Loucy (cell line): Measurements from ENCODE around the gene KCNC2.

Source experiments
- H2AFZ ChIP-seq: fragments of 200-600 bp; sonication (generic); 2 replicates; pipeline ENCODE4 v1.6.0; 2016; ENCODE audit warnings: antibody characterized with exemption, mild to moderate bottlenecking, low read length, moderate library complexity
- H3F3A ChIP-seq: fragments of 200-600 bp; 2 replicates; pipeline ENCODE4 v1.6.0; 2016; ENCODE audit warnings: antibody characterized with exemption, low read depth, mild to moderate bottlenecking
- H3K27me3 ChIP-seq: fragments of 200-600 bp; sonication (generic); 2 replicates; pipeline ENCODE4 v1.6.1; 2014; ENCODE audit warnings: low read length, mild to moderate bottlenecking; ENCODE audit not compliant: insufficient read depth, poor library complexity, severe bottlenecking
- H3K36me3 ChIP-seq: fragments of 200-600 bp; sonication (generic); 2 replicates; pipeline ENCODE4 v1.6.1; 2016; ENCODE audit warnings: low read length; ENCODE audit not compliant: insufficient read depth
- H3K4me1 ChIP-seq: fragments of 200-600 bp; sonication (generic); 2 replicates; pipeline ENCODE4 v1.5.1; 2014; ENCODE audit warnings: low read length, mild to moderate bottlenecking; ENCODE audit not compliant: insufficient read depth, poor library complexity, severe bottlenecking
- H3K4me2 ChIP-seq: fragments of 200-600 bp; sonication (generic); 2 replicates; pipeline ENCODE4 v1.6.0; 2014; ENCODE audit warnings: antibody characterized with exemption, low read length, low read depth, mild to moderate bottlenecking; ENCODE audit not compliant: poor library complexity, severe bottlenecking
- H3K4me3 ChIP-seq: fragments of 200-600 bp; sonication (generic); 2 replicates; pipeline ENCODE4 v1.5.1; 2014; ENCODE audit warnings: low read length, mild to moderate bottlenecking, mixed read lengths; ENCODE audit not compliant: poor library complexity, severe bottlenecking
- H3K79me2 ChIP-seq: fragments of 200-600 bp; sonication (generic); 2 replicates; pipeline ENCODE4 v1.6.1; 2014; ENCODE audit warnings: low read length; ENCODE audit not compliant: insufficient read depth
- H3K9ac ChIP-seq: fragments of 200-600 bp; sonication (generic); 2 replicates; pipeline ENCODE4 v1.6.0; 2014; ENCODE audit warnings: mild to moderate bottlenecking, low read depth, low read length, moderate library complexity; ENCODE audit not compliant: poor library complexity, severe bottlenecking
- H3K9me2 ChIP-seq: fragments of 200-600 bp; sonication (generic); replicated peaks from 2 replicates; pipeline ENCODE4 v1.6.1; 2016; ENCODE audit warnings: low read depth, low read length, mixed read lengths
- H3K9me3 ChIP-seq: fragments of 200-600 bp; sonication (generic); 2 replicates; pipeline ENCODE4 v1.6.1; 2014; ENCODE audit warnings: mild to moderate bottlenecking, antibody characterized with exemption, low read length, low read depth; ENCODE audit not compliant: insufficient read depth
- H4K20me1 ChIP-seq: fragments of 200-600 bp; sonication (generic); 2 replicates; pipeline ENCODE4 v1.6.0; 2014; ENCODE audit warnings: antibody characterized with exemption, low read length, mild to moderate bottlenecking; ENCODE audit not compliant: insufficient read depth, poor library complexity, severe bottlenecking
- CTCF ChIP-seq: fragments of 200-600 bp; sonication (generic); conservative IDR thresholded peaks from 2 replicates; pipeline ENCODE4 v1.5.1; 2014; ENCODE audit warnings: mild to moderate bottlenecking, antibody characterized with exemption, low read length
- EZH2phosphoT487 ChIP-seq: fragments of 200-600 bp; IDR thresholded peaks from 2 replicates; pipeline ENCODE4 v1.6.1; 2018; ENCODE audit warnings: antibody characterized with exemption, mild to moderate bottlenecking, moderate library complexity, borderline replicate concordance

The KCNC2 gene

GRCh38 chr12:75177997-75178396, 31.6 kb downstream of the KCNC2 start:
- no peaks in the 10 kb centered on the region for H4K20me1 ChIP-seq
- H2AFZ ChIP-seq = no peak overlapping the region
- no peaks in the 10 kb centered on the region for H3K4me1 ChIP-seq
- no peaks in the 10 kb centered on the region for H3K27me3 ChIP-seq
- no peak overlapping the region for H3K9ac ChIP-seq
- no peaks in the 10 kb centered on the region for H3K36me3 ChIP-seq
- H3K4me2 ChIP-seq = no peak overlapping the region
- no peaks in the 10 kb centered on the region for H3K79me2 ChIP-seq
- H3K4me3 ChIP-seq = no peak overlapping the region
- H3K9me2 ChIP-seq = no peaks in the 10 kb centered on the region
- no peaks in the 10 kb centered on the region for H3K9me3 ChIP-seq
- TF ChIP-seq CTCF (no peak), EZH2phosphoT487 (no peak)
- no peaks in the 10 kb centered on the region for H3F3A ChIP-seq

- TF ChIP-seq EZH2phosphoT487 (no peak), CTCF (no peak)
- Histone ChIP-seq H3K9me3 (no peaks in the 10 kb centered on the region), H3K36me3 (no peaks in the 10 kb centered on the region), H3F3A (no peaks in the 10 kb centered on the region), H3K4me3 (no peak overlapping the region), H3K4me1 (no peaks in the 10 kb centered on the region), H2AFZ (no peak overlapping the region), H3K4me2 (peak overlapping the region; percentile 8), H3K9ac (no peak overlapping the region), H4K20me1 (no peaks in the 10 kb centered on the region), H3K27me3 (no peaks in the 10 kb centered on the region), H3K9me2 (no peaks in the 10 kb centered on the region), H3K79me2 (no peaks in the 10 kb centered on the region)
These were observed 37.0 kb downstream of the KCNC2 start for GRCh38 chr12:75172611-75173010.

- Histone ChIP-seq H2AFZ (no peak overlapping the region), H3F3A (no peaks in the 10 kb centered on the region), H4K20me1 (no peaks in the 10 kb centered on the region), H3K9ac (no peak overlapping the region), H3K79me2 (no peaks in the 10 kb centered on the region), H3K9me2 (no peaks in the 10 kb centered on the region), H3K4me2 (no peak overlapping the region), H3K36me3 (no peaks in the 10 kb centered on the region), H3K9me3 (no peaks in the 10 kb centered on the region), H3K4me3 (no peak overlapping the region), H3K27me3 (no peaks in the 10 kb centered on the region), H3K4me1 (no peaks in the 10 kb centered on the region)
- no peak for TF ChIP-seq CTCF
- TF ChIP-seq EZH2phosphoT487 = no peak
These were observed 38.9 kb downstream of the KCNC2 start for GRCh38 chr12:75170640-75171185.
